ENCODE measurements around the gene DUSP23.

GRCh38 chr1:159751031-159751430 lies 29.7 kb upstream of the DUSP23 start:
- TF ChIP-seq CTCF (IDR thresholded peaks at IDR 0.05) (no peak), POLR2AphosphoS5 (IDR thresholded peaks at IDR 0.05) (no peak)
